Natural killer cell (primary cell): ENCODE data around the gene ZSCAN4. TPM values are rescaled to one million over a fixed set of nuclear protein-coding genes. Genes with fewer than 3 reads are reported as not detected.
A peak's percentile ranks its signal among the peaks of the same experiment; 100 is the strongest.

ENCODE experiments used
- ATAC-seq, 3 donors: fragments of 150-1000 bp in 2 of 3; fragments of 200-7000 bp in 1 of 3; cut with Tn5 transposase; 1 replicate in 1 of 3; 2 replicates in 2 of 3; pipeline ENCODE4 v1.10.0; 2021; ENCODE audit warnings: mild to moderate bottlenecking in 2 of 3, moderate library complexity in 2 of 3
- DNase-seq, 2 donors: peaks; one replicate each; pipeline versions ENCODE4 v3.0.0 to v3.0.0-alpha.2; 2013 to 2021; ENCODE audit warnings: mixed read lengths in 1 of 2
- H3K27ac ChIP-seq: one replicate; pipeline ENCODE4 v1.5.1; 2013; ENCODE audit warnings: mild to moderate bottlenecking, low read length
- H3K27me3 ChIP-seq: one replicate; pipeline ENCODE4 v1.6.1; 2013; ENCODE audit warnings: low read length; ENCODE audit not compliant: control insufficient read depth, insufficient read depth
- H3K36me3 ChIP-seq: one replicate; pipeline ENCODE4 v1.6.1; 2013; ENCODE audit warnings: low read length; ENCODE audit not compliant: control insufficient read depth, insufficient read depth
- H3K4me1 ChIP-seq: one replicate; pipeline ENCODE4 v1.6.1; 2013; ENCODE audit warnings: low read length; ENCODE audit not compliant: control insufficient read depth, insufficient read depth
- H3K4me3 ChIP-seq: one replicate; pipeline ENCODE4 v1.5.1; 2013; ENCODE audit warnings: low read length
- H3K9me3 ChIP-seq: one replicate; pipeline ENCODE4 v1.6.1; 2013; ENCODE audit warnings: low read length; ENCODE audit not compliant: control insufficient read depth, insufficient read depth
- H3K27ac Mint-ChIP-seq, 2 donors: one replicate each; pipeline ENCODE4 v1.8.0; 2022; ENCODE audit warnings: mild to moderate bottlenecking in 2 of 2, mixed read lengths in 2 of 2, moderate library complexity in 1 of 2
- H3K27me3 Mint-ChIP-seq, 2 donors: one replicate each; pipeline ENCODE4 v1.8.0; 2022; ENCODE audit warnings: low read depth in 2 of 2, mixed read lengths in 2 of 2
- H3K36me3 Mint-ChIP-seq: one replicate; pipeline ENCODE4 v1.8.0; 2022; ENCODE audit warnings: mixed read lengths
- H3K4me1 Mint-ChIP-seq, 2 donors: one replicate each; pipeline ENCODE4 v1.8.0; 2022; ENCODE audit warnings: mixed read lengths in 2 of 2
- H3K4me3 Mint-ChIP-seq: one replicate; pipeline ENCODE4 v1.8.0; 2022; ENCODE audit warnings: mild to moderate bottlenecking, moderate library complexity, mixed read lengths
- H3K9me3 Mint-ChIP-seq, 2 donors: one replicate each; pipeline ENCODE4 v1.8.0; 2022; ENCODE audit warnings: mixed read lengths in 2 of 2
- CTCF ChIP-seq: fragments of 200-600 bp; IDR thresholded peaks from one replicate; pipeline ENCODE4 v1.8.0; 2022; ENCODE audit warnings: antibody characterized with exemption
- WGBS: methylation state at CpG from one replicate; pipeline ENCODE4 v1.1.7; 2013; ENCODE audit warnings: missing lambda C conversion rate; ENCODE audit not compliant: insufficient coverage; 5-methylcytosine and 5-hydroxymethylcytosine counted together
- intact Hi-C: fragments of 100-400 bp; cut with micrococcal nuclease; formaldehyde crosslinking; loops from one replicate; pipeline ENCODE4 v1.14.2; 2022
- total RNA-seq, 4 donors: library from RNA; stranded (reverse); fragments of 120-200 nt in 1 of 4; gene quantifications; one replicate each; pipeline versions ENCODE4 v1.2.3 to v1.2.4, GENCODE V29; 2013 to 2022

The ZSCAN4 gene
- total RNA-seq, 3 donors from 2014 or later (not counting 1 experiment from before 2014, with no cell fraction given), result not detected

- peak overlapping the region; percentile 86 for H3K4me3 Mint-ChIP-seq
- peaks cover 6 to 9% of the 10 kb centered on the region in 2 donors for H3K9me3 Mint-ChIP-seq
- peak overlapping the region in 1 of 2 donors; percentile 99 for H3K27ac Mint-ChIP-seq
- TF ChIP-seq CTCF, result no peak
- H3K4me1 ChIP-seq, result peaks cover 14% of the 10 kb centered on the region
- DNase-seq, result no peak
- peak overlapping the region; percentile 90 for H3K27ac ChIP-seq
- H3K27me3 ChIP-seq, result no peaks in the 10 kb centered on the region
- no peaks in the 10 kb centered on the region for H3K27me3 Mint-ChIP-seq
- intact Hi-C loops, result loop anchor here (2.0 kb wide), 2 partner anchors 17 to 27 kb away; partner anchors contain the start of gene ZNF671
- peaks cover 7 to 44% of the 10 kb centered on the region in 2 donors for H3K4me1 Mint-ChIP-seq
- WGBS, result 85% methylated on average over 15 of the region's 15 CpGs
- no peaks in the 10 kb centered on the region for H3K36me3 ChIP-seq
- ATAC-seq, result no peak
- H3K4me3 ChIP-seq, result no peak overlapping the region
- peaks cover 21% of the 10 kb centered on the region for H3K36me3 Mint-ChIP-seq
- H3K9me3 ChIP-seq, result peaks cover 44% of the 10 kb centered on the region
Observed at GRCh38 chr19:57709616-57710015, 40.9 kb downstream of the ZSCAN4 start.

GRCh38 chr19:57712222-57712621, 43.5 kb downstream of the ZSCAN4 start:
- H3K36me3 Mint-ChIP-seq, result peaks cover 37% of the 10 kb centered on the region
- Histone ChIP-seq H3K36me3 (no peaks in the 10 kb centered on the region), H3K27ac (no peak overlapping the region), H3K27me3 (no peaks in the 10 kb centered on the region), H3K4me1 (peaks cover 14% of the 10 kb centered on the region), H3K4me3 (no peak overlapping the region), H3K9me3 (peaks cover 35% of the 10 kb centered on the region)
- H3K4me3 Mint-ChIP-seq, result no peak overlapping the region
- peaks cover 8% of the 10 kb centered on the region in 2 donors for H3K9me3 Mint-ChIP-seq
- 50% methylated on average over 1 of the region's 1 CpG for WGBS
- ATAC-seq (no peak), DNase-seq (no peak)
- intact Hi-C loops, result no loop called here
- no peak for TF ChIP-seq CTCF
- no peaks in the 10 kb centered on the region for H3K27me3 Mint-ChIP-seq
- peaks cover 5 to 22% of the 10 kb centered on the region in 2 donors for H3K4me1 Mint-ChIP-seq
- H3K27ac Mint-ChIP-seq, result no peak overlapping the region

- H3K27me3 ChIP-seq, result no peaks in the 10 kb centered on the region
- Mint-ChIP-seq H3K9me3 (peaks cover 10 to 11% of the 10 kb centered on the region in 2 donors), H3K27ac (no peak overlapping the region), H3K4me3 (no peak overlapping the region), H3K4me1 (peaks cover 5 to 10% of the 10 kb centered on the region in 2 donors), H3K36me3 (peaks cover 72% of the 10 kb centered on the region), H3K27me3 (no peaks in the 10 kb centered on the region)
- H3K27ac ChIP-seq, result no peak overlapping the region
- intact Hi-C loops, result no loop called here
- peaks cover 73% of the 10 kb centered on the region for H3K9me3 ChIP-seq
- H3K36me3 ChIP-seq, result peaks cover 34% of the 10 kb centered on the region
- no peaks in the 10 kb centered on the region for H3K4me1 ChIP-seq
- TF ChIP-seq CTCF, result no peak
- no peak for DNase-seq
- ATAC-seq, result no peak
- no peak overlapping the region for H3K4me3 ChIP-seq
Observed at GRCh38 chr19:57719424-57719823, 50.7 kb downstream of the ZSCAN4 start.

GRCh38 chr19:57719901-57720519, 51.3 kb downstream of the ZSCAN4 start:
- no peak overlapping the region for H3K4me3 ChIP-seq
- WGBS, result 99% methylated on average over 4 of the region's 4 CpGs
- peaks cover 10 to 12% of the 10 kb centered on the region in 2 donors for H3K9me3 Mint-ChIP-seq

More at GRCh38 chr19:57719901-57720519, 51.3 kb downstream of the ZSCAN4 start:
- Mint-ChIP-seq H3K4me3 (no peak overlapping the region), H3K27ac (no peak overlapping the region), H3K36me3 (peaks cover 78% of the 10 kb centered on the region), H3K27me3 (no peaks in the 10 kb centered on the region), H3K4me1 (peaks cover 5 to 14% of the 10 kb centered on the region in 2 donors)
- Histone ChIP-seq H3K4me1 (no peaks in the 10 kb centered on the region), H3K27ac (no peak overlapping the region), H3K27me3 (no peaks in the 10 kb centered on the region), H3K36me3 (peaks cover 34% of the 10 kb centered on the region), H3K9me3 (peaks cover 70% of the 10 kb centered on the region)
- DNase-seq (no peak), ATAC-seq (no peak)
- no peak for TF ChIP-seq CTCF
- intact Hi-C loops, result no loop called here
